Stomach smooth muscle (tissue), 2 donors: ENCODE measurements around the gene LMOD3.
A peak's percentile ranks its signal among the peaks of the same experiment; 100 is the strongest.

ENCODE experiments used
- H3K27ac ChIP-seq: one replicate; pipeline ENCODE4 v1.7.0; 2013; ENCODE audit warnings: mild to moderate bottlenecking, low read length, inconsistent platforms
- H3K27me3 ChIP-seq, 2 donors: one replicate each; pipeline ENCODE4 v1.7.0; 2013; ENCODE audit warnings: low read length in 2 of 2; ENCODE audit not compliant: insufficient read depth in 2 of 2, control insufficient read depth in 1 of 2
- H3K36me3 ChIP-seq, 2 donors: one replicate each; pipeline ENCODE4 v1.7.0; 2013; ENCODE audit warnings: low read length in 2 of 2; ENCODE audit not compliant: control insufficient read depth in 2 of 2, insufficient read depth in 2 of 2
- H3K4me1 ChIP-seq: one replicate; pipeline ENCODE4 v1.7.0; 2013; ENCODE audit warnings: low read length; ENCODE audit not compliant: control insufficient read depth, insufficient read depth
- H3K4me3 ChIP-seq, 2 donors: one replicate each; pipeline ENCODE4 v1.7.0; 2013; ENCODE audit warnings: low read length in 2 of 2
- H3K9ac ChIP-seq, 2 donors: one replicate each; pipeline ENCODE4 v1.7.0; 2013; ENCODE audit warnings: low read length in 2 of 2, mild to moderate bottlenecking in 1 of 2
- H3K9me3 ChIP-seq, 2 donors: one replicate each; pipeline ENCODE4 v1.7.0; 2013; ENCODE audit warnings: low read length in 2 of 2; ENCODE audit not compliant: control insufficient read depth in 2 of 2
- donor health status: healthy.
- donor health status: Pancreatic carcinoma.

LMOD3 gene

GRCh38 chr3:69094467-69095205, 27.8 kb downstream of the LMOD3 start:
- peak overlapping the region; percentile 58 for H3K27ac ChIP-seq
- peak overlapping the region in 1 of 2 donors; percentile 47 for H3K4me3 ChIP-seq
- peaks cover 55% of the 10 kb centered on the region for H3K4me1 ChIP-seq

DNA sequence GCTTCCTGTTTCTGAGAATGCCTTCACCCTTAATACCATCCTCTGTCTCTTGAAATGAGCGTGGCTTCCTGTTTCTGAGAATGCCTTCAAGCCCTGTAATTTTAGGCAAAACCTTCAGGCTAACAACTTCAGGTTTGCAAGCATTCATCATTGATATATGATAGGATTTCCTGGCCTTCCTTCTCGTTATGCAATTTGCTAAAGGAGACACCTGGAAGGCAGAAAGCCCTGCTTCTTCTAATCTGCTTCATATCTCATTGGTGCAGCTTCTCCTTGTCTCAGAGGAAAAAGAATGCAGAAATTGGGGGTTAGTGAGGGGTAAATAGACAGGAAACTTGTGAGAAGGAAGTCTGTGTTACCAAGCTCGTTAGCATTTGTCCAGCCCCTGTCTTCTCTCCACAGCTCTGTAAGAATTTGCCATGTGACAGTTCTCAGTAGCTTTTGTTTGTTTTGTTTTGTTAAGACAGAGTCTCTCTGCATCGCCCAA, 30.3 kb downstream of the LMOD3 start:
- Histone ChIP-seq H3K36me3 (peaks cover 0 to 6% of the 10 kb centered on the region in 2 donors), H3K4me3 (peak overlapping the region; percentile 23 to 44), H3K9ac (no peak overlapping the region), H3K27ac (peak overlapping the region; percentile 25), H3K4me1 (peaks cover 75% of the 10 kb centered on the region), H3K27me3 (no peaks in the 10 kb centered on the region), H3K9me3 (no peaks in the 10 kb centered on the region)

More at GRCh38 chr3:69094467-69095205, 27.8 kb downstream of the LMOD3 start:
- peaks cover 0 to 2% of the 10 kb centered on the region in 2 donors for H3K36me3 ChIP-seq
- H3K9ac ChIP-seq: no peak overlapping the region
- no peaks in the 10 kb centered on the region for H3K27me3 ChIP-seq
- no peaks in the 10 kb centered on the region for H3K9me3 ChIP-seq

GRCh38 chr3:69091389-69092029, 30.9 kb downstream of the LMOD3 start:
- Histone ChIP-seq H3K4me3 (no peak overlapping the region), H3K36me3 (peaks cover 0 to 6% of the 10 kb centered on the region in 2 donors), H3K9me3 (no peaks in the 10 kb centered on the region), H3K4me1 (peaks cover 76% of the 10 kb centered on the region), H3K27me3 (no peaks in the 10 kb centered on the region), H3K9ac (no peak overlapping the region), H3K27ac (peak overlapping the region; percentile 31)

DNA sequence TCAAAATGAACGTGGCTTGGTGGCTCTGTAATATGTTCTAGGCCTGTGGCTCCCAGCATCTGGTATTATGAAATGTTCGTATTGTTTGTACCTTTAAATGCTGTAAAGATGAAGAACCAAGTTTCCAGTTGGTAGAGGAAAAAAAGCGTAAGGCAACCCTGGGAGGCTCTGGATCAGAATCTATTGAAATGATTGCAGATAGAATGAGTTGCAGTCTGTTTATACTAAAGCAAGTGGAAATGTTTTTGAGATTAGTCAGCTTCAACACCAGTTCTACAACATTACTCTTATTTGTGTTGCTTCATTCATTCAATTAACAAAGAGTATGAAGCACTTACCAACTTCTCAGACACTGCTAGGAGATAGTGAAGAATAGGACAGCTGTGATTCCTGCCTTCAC, 32.4 kb downstream of the LMOD3 start:
- H3K27ac ChIP-seq: no peak overlapping the region
- H3K9ac ChIP-seq: peak overlapping the region in 1 of 2 donors; percentile 40
- peaks cover 79% of the 10 kb centered on the region for H3K4me1 ChIP-seq
- H3K9me3 ChIP-seq: no peaks in the 10 kb centered on the region
- H3K36me3 ChIP-seq: peaks cover 0 to 4% of the 10 kb centered on the region in 2 donors
- no peaks in the 10 kb centered on the region for H3K27me3 ChIP-seq
- peak overlapping the region in 1 of 2 donors; percentile 51 for H3K4me3 ChIP-seq

- Histone ChIP-seq H3K4me1 (peaks cover 69% of the 10 kb centered on the region), H3K27me3 (no peaks in the 10 kb centered on the region), H3K36me3 (peaks cover 0 to 4% of the 10 kb centered on the region in 2 donors), H3K27ac (peak overlapping the region; percentile 1), H3K4me3 (peak overlapping the region; percentile 44 to 47), H3K9ac (no peak overlapping the region), H3K9me3 (no peaks in the 10 kb centered on the region)
These were observed 34.3 kb downstream of the LMOD3 start for GRCh38 chr3:69088063-69088462.

- peak overlapping the region in 1 of 2 donors; percentile 47 for H3K9ac ChIP-seq
- peaks cover 63% of the 10 kb centered on the region for H3K4me1 ChIP-seq
- H3K4me3 ChIP-seq: peak overlapping the region; percentile 42 to 99
- peaks cover 0 to 4% of the 10 kb centered on the region in 2 donors for H3K36me3 ChIP-seq
- H3K27me3 ChIP-seq: no peaks in the 10 kb centered on the region
- H3K9me3 ChIP-seq: no peaks in the 10 kb centered on the region
- peak overlapping the region; percentile 53 for H3K27ac ChIP-seq
These were observed 35.2 kb downstream of the LMOD3 start for GRCh38 chr3:69087030-69087791.

DNA sequence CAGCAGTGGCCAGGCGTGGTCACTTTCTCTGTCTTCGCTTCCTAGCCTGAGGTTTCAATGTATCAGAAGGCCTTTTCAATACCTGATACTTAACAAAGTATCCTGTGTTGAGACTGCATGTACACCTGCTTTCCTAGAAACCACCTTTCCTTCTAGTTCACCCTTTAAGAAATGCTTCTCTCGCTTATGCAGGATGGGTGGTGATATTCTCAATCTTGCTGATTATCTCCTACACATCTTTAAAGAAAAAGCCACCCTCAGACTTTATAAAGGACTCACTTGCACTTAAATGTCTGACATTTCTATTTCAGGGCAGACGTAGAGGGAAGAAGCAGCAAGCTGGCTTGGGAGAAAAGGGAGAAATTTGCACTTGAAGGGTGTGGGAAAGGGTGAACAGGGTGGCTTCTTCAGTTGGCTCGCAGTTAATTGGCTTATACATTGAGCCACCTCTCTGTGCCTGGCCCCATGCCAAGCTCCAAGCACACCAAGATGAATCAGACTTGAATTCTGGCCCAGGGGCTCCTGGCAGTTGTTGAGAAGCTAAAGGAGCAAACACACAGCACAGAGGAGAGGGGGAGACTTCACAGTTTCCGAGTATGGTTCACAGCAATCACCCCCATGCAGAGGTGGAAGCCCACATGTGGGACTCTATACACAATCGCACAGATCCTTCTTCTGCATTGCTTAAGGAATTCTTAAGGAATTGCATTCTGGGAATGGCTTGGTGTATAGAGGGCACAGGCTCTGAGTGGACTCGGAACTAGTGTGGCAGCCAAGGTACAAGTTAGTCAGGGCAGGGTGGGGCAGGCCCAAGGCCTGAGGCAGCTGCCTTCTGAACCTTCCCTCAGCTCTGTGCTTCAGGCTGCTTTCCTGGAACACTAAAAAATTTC, 36.3 kb downstream of the LMOD3 start:
- Histone ChIP-seq H3K9ac (peak overlapping the region; percentile 87 to 92), H3K36me3 (peaks cover 0 to 4% of the 10 kb centered on the region in 2 donors), H3K9me3 (no peaks in the 10 kb centered on the region), H3K4me3 (peak overlapping the region; percentile 96 to 99), H3K27ac (peak overlapping the region; percentile 88), H3K4me1 (peaks cover 60% of the 10 kb centered on the region), H3K27me3 (no peaks in the 10 kb centered on the region)

DNA sequence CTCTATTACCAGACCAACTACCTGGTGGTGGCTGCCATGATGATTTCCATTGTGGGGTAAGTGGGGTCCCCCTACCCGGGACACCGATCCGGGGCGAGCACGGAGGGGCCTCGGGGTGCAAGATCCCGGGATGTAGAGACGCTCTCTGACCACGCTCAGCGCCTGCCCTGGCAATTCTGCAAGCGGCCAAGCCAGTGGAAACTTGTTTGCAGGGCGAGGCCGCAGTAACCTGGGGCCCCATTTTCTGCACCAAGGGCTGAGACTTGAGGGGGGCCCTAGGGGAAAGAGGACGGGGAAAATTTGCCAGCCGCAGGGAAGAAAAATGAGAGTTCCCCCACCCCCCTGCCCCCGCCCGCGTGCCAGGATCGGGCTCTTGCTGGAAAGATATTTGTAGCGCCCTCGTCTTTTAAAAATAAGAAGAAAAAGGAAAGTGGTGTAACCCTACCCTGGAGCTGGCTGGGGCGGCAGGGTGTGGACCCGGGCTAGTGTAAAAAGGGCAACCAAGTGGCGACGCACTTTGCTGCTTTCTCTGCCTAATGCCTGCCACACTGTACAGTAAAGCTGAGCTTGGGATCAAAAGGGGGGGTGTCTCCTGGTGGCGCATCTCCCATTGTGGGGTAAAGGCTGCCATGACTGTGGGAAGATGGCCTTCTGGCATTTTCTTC, 37.1 kb downstream of the LMOD3 start:
- H3K27me3 ChIP-seq: no peaks in the 10 kb centered on the region
- peak overlapping the region; percentile 87 to 92 for H3K9ac ChIP-seq
- peak overlapping the region; percentile 96 to 99 for H3K4me3 ChIP-seq
- H3K36me3 ChIP-seq: peaks cover 0 to 4% of the 10 kb centered on the region in 2 donors
- H3K9me3 ChIP-seq: no peaks in the 10 kb centered on the region
- H3K4me1 ChIP-seq: peaks cover 56% of the 10 kb centered on the region
- peak overlapping the region; percentile 88 for H3K27ac ChIP-seq

DNA sequence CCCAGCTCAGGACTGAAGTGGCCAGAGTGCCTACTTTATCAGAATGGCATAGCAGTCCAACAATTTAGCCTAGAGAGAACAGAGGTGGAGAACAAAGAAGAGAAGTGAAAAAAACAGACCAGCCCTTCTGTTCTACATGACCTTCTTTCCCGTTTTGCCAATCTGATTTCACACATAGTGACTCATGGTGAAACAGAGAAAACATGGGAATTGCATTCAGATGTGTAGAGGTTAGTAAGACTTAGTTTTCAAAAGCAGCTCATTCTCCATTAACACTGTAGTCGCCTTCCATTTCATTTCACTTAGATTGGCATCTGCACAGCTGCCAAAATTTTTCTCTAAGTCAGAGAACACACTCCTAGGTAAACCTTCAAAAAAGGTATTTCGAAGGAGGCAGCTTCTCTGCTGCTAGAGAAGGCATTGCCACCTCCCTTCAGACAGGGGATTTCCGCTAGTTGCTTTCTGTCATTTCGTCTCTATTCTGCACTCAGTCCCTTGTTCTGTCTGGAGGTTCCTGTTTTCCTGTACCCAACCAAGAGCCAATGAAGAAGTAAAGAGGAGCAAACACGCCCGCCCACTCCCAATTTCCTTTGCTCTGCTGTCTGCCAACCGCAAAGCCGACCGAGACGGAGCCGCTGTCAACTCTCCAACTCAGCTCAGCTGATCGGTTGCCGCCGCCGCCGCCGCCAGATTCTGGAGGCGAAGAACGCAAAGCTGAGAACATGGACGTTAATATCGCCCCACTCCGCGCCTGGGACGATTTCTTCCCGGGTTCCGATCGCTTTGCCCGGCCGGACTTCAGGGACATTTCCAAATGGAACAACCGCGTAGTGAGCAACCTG, 37.8 kb downstream of the LMOD3 start, which contains the start of gene ARL6IP5:
ARL6IP5 (plus strand) TSS at position 612 of the 842 bp plus-strand sequence; CDS start at position 723, 111 bp downstream.
- Histone ChIP-seq H3K27ac (peak within 1 kb of the TSS; percentile 88), H3K4me1 (peaks cover 50% of the 10 kb centered on the region), H3K27me3 (no peaks in the 10 kb centered on the region), H3K36me3 (peaks cover 0 to 4% of the 10 kb centered on the region in 2 donors), H3K9ac (peak within 1 kb of the TSS; percentile 87 to 92), H3K4me3 (peak within 1 kb of the TSS; percentile 96 to 99), H3K9me3 (no peaks in the 10 kb centered on the region)
